B cell (primary cell): Measurements from ENCODE around the gene H1-8. TPM values are rescaled to one million over a fixed set of nuclear protein-coding genes. Genes with fewer than 3 reads are reported as not detected.

ENCODE experiments used
- ATAC-seq: fragments of 200-7000 bp; cut with Tn5 transposase; one replicate; pipeline ENCODE4 v1.10.0; 2021; ENCODE audit warnings: low read depth, mild to moderate bottlenecking, moderate number of reproducible peaks, moderate library complexity
- CTCF ChIA-PET: fragments of 350-600 bp; sonication (Branson Sonifier 250); formaldehyde crosslinking; loops from one replicate; lab custom pipeline; 2021; ENCODE audit warnings: antibody characterized with exemption, inconsistent platforms; lab: Charles Lee
- POLR2A ChIA-PET: fragments of 350-600 bp; sonication (Branson Sonifier 250); formaldehyde crosslinking; loops from one replicate; lab custom pipeline; 2021; ENCODE audit warnings: antibody characterized with exemption; lab: Charles Lee
- DNase-seq: peaks from one replicate; pipeline ENCODE4 v3.0.0; 2013
- H2AFZ ChIP-seq: 2 replicates; pipeline ENCODE4 v1.6.1; 2012; ENCODE audit warnings: mild to moderate bottlenecking, low read depth, low read length; ENCODE audit not compliant: insufficient read depth, poor library complexity, severe bottlenecking
- H3K27ac ChIP-seq, 2 donors: 1 replicate in 1 of 2; 2 replicates in 1 of 2; pipeline ENCODE4 v1.5.1; 2012 to 2013; ENCODE audit warnings: low read length in 2 of 2, mild to moderate bottlenecking in 2 of 2, moderate library complexity in 1 of 2
- H3K27me3 ChIP-seq, 4 experiments: fragments of 200-600 bp in 1 of 4; sonication (generic) in 1 of 4; replicated peaks in 1 of 4; 1 replicate in 2 of 4; 2 replicates in 2 of 4; pipeline versions ENCODE4 v1.6.1 to v1.7.0; 2013 to 2016; ENCODE audit warnings: low read length in 3 of 4, mild to moderate bottlenecking in 2 of 4, mixed read lengths in 1 of 4, moderate library complexity in 1 of 4; ENCODE audit not compliant: insufficient read depth in 4 of 4, control insufficient read depth in 3 of 4; ENCODE audit errors: control extremely low read depth in 1 of 4
- H3K36me3 ChIP-seq, 2 experiments: replicated peaks in 1 of 2; 1 replicate in 1 of 2; 2 replicates in 1 of 2; pipeline versions ENCODE4 v1.6.1 to v1.7.1; 2013; ENCODE audit warnings: low read length in 1 of 2; ENCODE audit not compliant: insufficient read depth in 2 of 2, control insufficient read depth in 1 of 2; ENCODE audit errors: control extremely low read depth in 1 of 2, extremely low read depth in 1 of 2
- H3K4me1 ChIP-seq, 2 donors: fragments of 200-600 bp in 1 of 2; sonication (generic) in 1 of 2; 1 replicate in 1 of 2; 2 replicates in 1 of 2; pipeline versions ENCODE4 v1.5.1 to v1.6.1; 2013 to 2017; ENCODE audit warnings: low read length in 2 of 2; ENCODE audit not compliant: control insufficient read depth in 2 of 2, insufficient read depth in 2 of 2
- H3K4me2 ChIP-seq: replicated peaks from 2 replicates; pipeline ENCODE3; 2012; ENCODE audit warnings: mild to moderate bottlenecking, low read depth, low read length; ENCODE audit not compliant: poor library complexity, severe bottlenecking
- H3K4me3 ChIP-seq, 5 experiments: fragments of 200-600 bp in 1 of 5; sonication (generic) in 1 of 5; 1 replicate in 3 of 5; 2 replicates in 2 of 5; pipeline versions ENCODE4 v1.5.1 to v1.7.0; 2011 to 2016; ENCODE audit warnings: low read length in 4 of 5, mild to moderate bottlenecking in 4 of 5, low read depth in 2 of 5, control low read depth in 1 of 5, moderate library complexity in 1 of 5; ENCODE audit not compliant: insufficient read depth in 1 of 5; ENCODE audit errors: control extremely low read depth in 1 of 5, extremely low read depth in 1 of 5
- H3K79me2 ChIP-seq: fragments of 200-600 bp; sonication (generic); one replicate; pipeline ENCODE4 v1.6.0; 2016; ENCODE audit warnings: low read length; ENCODE audit not compliant: control insufficient read depth, insufficient read depth
- H3K9ac ChIP-seq: fragments of 200-600 bp; sonication (generic); 2 replicates; pipeline ENCODE4 v1.6.1; 2017; ENCODE audit warnings: mild to moderate bottlenecking, low read length, moderate library complexity
- H3K9me3 ChIP-seq, 3 donors: one replicate each; pipeline versions ENCODE4 v1.6.1 to v1.7.1; 2013; ENCODE audit warnings: low read length in 2 of 3; ENCODE audit not compliant: control insufficient read depth in 2 of 3, insufficient read depth in 1 of 3; ENCODE audit errors: control extremely low read depth in 1 of 3
- H4K20me1 ChIP-seq: 2 replicates; pipeline ENCODE4 v1.6.0; 2012; ENCODE audit warnings: mild to moderate bottlenecking, low read length; ENCODE audit not compliant: insufficient read depth, control insufficient read depth, poor library complexity, severe bottlenecking
- H3K27ac Mint-ChIP-seq: one replicate; pipeline ENCODE4 v1.8.0; 2021; ENCODE audit warnings: mixed read lengths
- H3K27me3 Mint-ChIP-seq: one replicate; pipeline ENCODE4 v1.8.0; 2021; ENCODE audit warnings: mixed read lengths
- H3K4me1 Mint-ChIP-seq: one replicate; pipeline ENCODE4 v1.8.0; 2021; ENCODE audit warnings: mixed read lengths
- H3K4me3 Mint-ChIP-seq: one replicate; pipeline ENCODE4 v1.8.0; 2021; ENCODE audit warnings: mixed read lengths
- H3K9me3 Mint-ChIP-seq: one replicate; pipeline ENCODE4 v1.8.0; 2022; ENCODE audit warnings: mixed read lengths; ENCODE audit not compliant: insufficient read depth
- EZH2 ChIP-seq: IDR thresholded peaks from 2 replicates; pipeline ENCODE4 v1.6.1; 2012; ENCODE audit warnings: borderline replicate concordance, low read depth, mild to moderate bottlenecking, moderate library complexity, low read length; ENCODE audit not compliant: insufficient read depth, poor library complexity, severe bottlenecking
- WGBS: methylation state at CpG from one replicate; pipeline ENCODE4 v1.1.5; 2013; ENCODE audit warnings: missing lambda C conversion rate; ENCODE audit not compliant: insufficient coverage; 5-methylcytosine and 5-hydroxymethylcytosine counted together
- intact Hi-C: fragments of 100-400 bp; cut with micrococcal nuclease; formaldehyde crosslinking; loops from one replicate; pipeline ENCODE4 v1.10.0; 2022
- polyA plus RNA-seq: library from polyadenylated mRNA; depleted of rRNA; stranded (reverse); fragments of >200 nt; gene quantifications from 2 replicates; pipeline ENCODE4 v1.2.3, GENCODE V29; 2012
- total RNA-seq, 2 donors: library from RNA; stranded (reverse); fragments of 120-200 nt in 1 of 2; gene quantifications; 1 replicate in 1 of 2; 2 replicates in 1 of 2; pipeline versions ENCODE4 v1.2.3 to v1.2.4, GENCODE V29; 2013 to 2022
- TF ChIP-seq, protein P1 (sequence below): fragments of 200-600 bp; IDR thresholded peaks from one replicate; pipeline ENCODE4 v1.8.0; 2022; ENCODE audit warnings: antibody characterized with exemption, mild to moderate bottlenecking

H1-8 gene
- total and polyA plus RNA-seq, 2 donors (not counting 1 experiment from before 2014, with no cell fraction given) = not detected

GRCh38 chr3:129595544-129596193, 52.7 kb downstream of the H1-8 start:
- Mint-ChIP-seq H3K4me1 (peaks cover 24% of the 10 kb centered on the region), H3K27me3 (peaks cover 24% of the 10 kb centered on the region), H3K9me3 (no peaks in the 10 kb centered on the region), H3K4me3 (no peak overlapping the region), H3K27ac (no peak overlapping the region)
- POLR2A ChIA-PET = interaction anchor here (1.2 kb wide), 1 partner anchor 18 kb away, joined by 12 read pairs; no protein-coding TSS in a partner anchor
- H3K27me3 ChIP-seq = peaks cover 0 to 33% (median 12%) of the 10 kb centered on the region in 4 experiments
- no peak overlapping the region for H3K4me2 ChIP-seq
- WGBS = 79% methylated on average over 10 of the region's 10 CpGs
- intact Hi-C loops = loop anchor here (2.0 kb wide), 1 partner anchor 17 kb away; no protein-coding TSS in a partner anchor
- no peak for DNase-seq
- no peak overlapping the region for H3K27ac ChIP-seq
- no peaks in the 10 kb centered on the region for H3K36me3 ChIP-seq
- peaks cover 0 to 7% (median 0%) of the 10 kb centered on the region in 3 donors for H3K9me3 ChIP-seq
- H3K4me3 ChIP-seq = no peak overlapping the region
- no peak overlapping the region for H2AFZ ChIP-seq
- H3K4me1 ChIP-seq = peaks cover 19 to 24% of the 10 kb centered on the region in 2 donors
- no peaks in the 10 kb centered on the region for H3K79me2 ChIP-seq
- CTCF ChIA-PET = interaction anchor here (0.7 to 2.0 kb wide), 3 partner anchors 10 to 105 kb away, joined by 3 to 7 read pairs (median 4); no protein-coding TSS in a partner anchor
- no peaks in the 10 kb centered on the region for H4K20me1 ChIP-seq
- ATAC-seq = no peak
- TF ChIP-seq EZH2 = no peak
- TF ChIP-seq, protein P1, sequence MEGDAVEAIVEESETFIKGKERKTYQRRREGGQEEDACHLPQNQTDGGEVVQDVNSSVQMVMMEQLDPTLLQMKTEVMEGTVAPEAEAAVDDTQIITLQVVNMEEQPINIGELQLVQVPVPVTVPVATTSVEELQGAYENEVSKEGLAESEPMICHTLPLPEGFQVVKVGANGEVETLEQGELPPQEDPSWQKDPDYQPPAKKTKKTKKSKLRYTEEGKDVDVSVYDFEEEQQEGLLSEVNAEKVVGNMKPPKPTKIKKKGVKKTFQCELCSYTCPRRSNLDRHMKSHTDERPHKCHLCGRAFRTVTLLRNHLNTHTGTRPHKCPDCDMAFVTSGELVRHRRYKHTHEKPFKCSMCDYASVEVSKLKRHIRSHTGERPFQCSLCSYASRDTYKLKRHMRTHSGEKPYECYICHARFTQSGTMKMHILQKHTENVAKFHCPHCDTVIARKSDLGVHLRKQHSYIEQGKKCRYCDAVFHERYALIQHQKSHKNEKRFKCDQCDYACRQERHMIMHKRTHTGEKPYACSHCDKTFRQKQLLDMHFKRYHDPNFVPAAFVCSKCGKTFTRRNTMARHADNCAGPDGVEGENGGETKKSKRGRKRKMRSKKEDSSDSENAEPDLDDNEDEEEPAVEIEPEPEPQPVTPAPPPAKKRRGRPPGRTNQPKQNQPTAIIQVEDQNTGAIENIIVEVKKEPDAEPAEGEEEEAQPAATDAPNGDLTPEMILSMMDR = no peak
- H3K9ac ChIP-seq = no peak overlapping the region
